MG63 (cell line): ENCODE measurements around the gene TAGLN2. TPM values are rescaled to one million over a fixed set of nuclear protein-coding genes. Genes with fewer than 3 reads are reported as not detected.

ENCODE experiments used
- DNase-seq: peaks from one replicate; pipeline ENCODE4 v3.0.0-alpha.2; 2020
- H3K27me3 ChIP-seq: fragments of 250-450 bp; sonication (Bioruptor Pico); 2 replicates; pipeline ENCODE4 v1.5.1; 2020; ENCODE audit warnings: mild to moderate bottlenecking, moderate library complexity
- H3K36me3 ChIP-seq: fragments of 250-450 bp; sonication (Bioruptor Pico); 2 replicates; pipeline ENCODE4 v1.5.1; 2020; ENCODE audit warnings: mild to moderate bottlenecking, moderate library complexity
- H3K4me3 ChIP-seq: fragments of 250-450 bp; sonication (Bioruptor Pico); 2 replicates; pipeline ENCODE4 v1.5.1; 2020; ENCODE audit warnings: mild to moderate bottlenecking, moderate library complexity
- H3K9me3 ChIP-seq: fragments of 250-450 bp; sonication (Bioruptor Pico); 2 replicates; pipeline ENCODE4 v1.5.1; 2020; ENCODE audit warnings: mild to moderate bottlenecking, moderate library complexity
- total RNA-seq: library from RNA; depleted of rRNA; stranded (reverse); fragments of >200 nt; shearing (Covaris generic); gene quantifications from 2 replicates; pipeline ENCODE4 v1.2.3, GENCODE V29; 2014; ENCODE audit warnings: low replicate concordance

Gene TAGLN2
- total RNA-seq, 1 experiment from 2014 or later: 1,079 TPM

DNA sequence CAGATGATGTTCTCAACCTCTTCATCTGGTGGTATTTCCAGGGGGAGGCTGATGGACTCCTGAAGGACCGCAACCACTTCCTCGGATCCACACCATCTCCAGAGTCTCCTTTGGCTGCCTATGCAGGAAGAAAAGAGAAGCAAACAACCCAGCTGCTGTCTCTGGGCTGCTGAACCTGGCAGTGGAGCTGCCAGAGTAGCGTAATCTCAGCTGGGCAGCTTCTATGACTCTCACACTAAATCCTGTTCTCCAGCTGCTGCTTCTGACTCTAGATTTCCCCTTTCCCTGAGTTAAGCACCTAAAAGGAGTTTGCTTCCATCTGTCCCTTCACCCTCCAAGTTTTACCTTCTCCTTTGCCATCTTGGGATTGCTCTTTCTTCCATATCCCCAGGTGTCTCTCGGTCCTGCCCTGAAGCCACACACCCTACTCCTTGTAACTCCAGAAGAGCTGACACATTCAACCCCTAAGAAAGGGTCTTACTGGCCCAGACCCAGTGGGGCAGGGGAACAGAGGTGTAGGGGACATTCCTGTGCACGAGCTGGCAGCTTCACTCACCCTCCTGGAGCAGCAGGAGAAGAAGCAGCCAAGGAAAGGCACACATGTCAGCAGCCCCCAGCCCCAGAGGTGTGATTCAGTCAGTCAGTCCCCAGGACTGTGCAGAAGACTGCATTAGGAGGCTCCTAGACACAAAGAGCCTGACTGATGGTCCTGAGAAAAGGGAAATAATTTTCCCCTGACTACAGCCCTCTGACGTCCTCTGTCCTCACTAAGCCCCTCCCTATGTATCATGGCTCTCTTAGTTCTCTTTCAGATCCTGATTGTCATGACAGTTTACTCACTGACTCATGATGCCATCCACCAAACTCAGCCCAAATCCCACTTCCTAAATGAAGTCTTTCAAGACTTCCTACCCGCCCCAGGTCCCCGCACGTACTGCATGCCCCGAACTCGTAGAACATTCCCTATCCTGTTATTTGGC, 28.5 kb upstream of the TAGLN2 start, which contains the start of gene SLAMF9:
Gene SLAMF9, minus strand, starts transcription at position 702 of the 980 bp plus-strand sequence. Its CDS starts 100 bp downstream, at position 602.
- H3K36me3 ChIP-seq: no peaks in the 10 kb centered on the region
- H3K27me3 ChIP-seq: no peaks in the 10 kb centered on the region
- H3K4me3 ChIP-seq: no peak within 1 kb of the TSS
- peak; percentile 42 for DNase-seq
- no peaks in the 10 kb centered on the region for H3K9me3 ChIP-seq

DNA sequence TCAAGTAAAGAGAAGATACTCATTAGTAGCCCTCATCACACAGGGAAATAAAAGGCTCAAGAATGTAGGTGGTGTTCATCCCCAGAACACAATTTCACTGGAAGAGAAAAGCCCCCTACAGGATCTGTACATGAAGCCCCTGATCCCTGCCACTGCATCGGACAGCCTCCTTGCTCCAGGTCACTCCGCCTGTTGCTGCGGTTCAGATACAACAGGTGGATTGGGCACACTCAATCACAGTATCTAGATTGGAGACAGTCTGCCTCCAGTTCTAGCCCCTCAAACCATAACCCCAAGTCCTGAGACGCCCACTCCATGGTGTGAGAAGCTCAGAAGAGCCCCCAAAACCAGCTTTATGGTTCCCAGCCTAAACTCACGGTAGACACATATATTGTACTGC, 27.6 kb upstream of the TAGLN2 start:
- no peak for DNase-seq
- H3K27me3 ChIP-seq: no peaks in the 10 kb centered on the region
- no peak overlapping the region for H3K4me3 ChIP-seq
- no peaks in the 10 kb centered on the region for H3K9me3 ChIP-seq
- H3K36me3 ChIP-seq: no peaks in the 10 kb centered on the region

DNA sequence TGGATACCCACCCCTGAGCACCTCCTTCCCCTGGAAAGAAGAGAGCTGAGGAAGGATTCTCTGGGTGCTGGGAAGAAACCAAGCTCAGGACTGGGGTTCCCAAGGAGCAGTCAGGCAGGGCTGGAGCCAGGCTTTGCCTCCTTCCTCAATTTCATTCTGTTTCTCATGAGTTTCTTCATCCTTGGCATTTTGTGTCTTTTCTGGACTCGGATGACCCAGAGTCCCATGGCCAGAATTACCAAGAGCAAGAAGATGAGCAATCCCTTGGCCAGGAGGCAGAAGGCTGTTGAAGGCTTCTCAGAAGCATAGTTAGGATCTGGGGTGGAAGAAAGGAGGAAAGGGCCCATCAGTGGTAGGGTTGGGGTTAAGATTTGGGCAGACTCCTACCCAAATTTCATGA, 26.2 kb upstream of the TAGLN2 start:
- Histone ChIP-seq H3K27me3 (no peaks in the 10 kb centered on the region), H3K9me3 (no peaks in the 10 kb centered on the region), H3K36me3 (no peaks in the 10 kb centered on the region), H3K4me3 (no peak overlapping the region)
- no peak for DNase-seq

- H3K4me3 ChIP-seq: no peak overlapping the region
- no peaks in the 10 kb centered on the region for H3K36me3 ChIP-seq
- no peak for DNase-seq
- H3K27me3 ChIP-seq: no peaks in the 10 kb centered on the region
- no peaks in the 10 kb centered on the region for H3K9me3 ChIP-seq
These were observed 25.7 kb upstream of the TAGLN2 start for GRCh38 chr1:159951016-159951415.

- Histone ChIP-seq H3K27me3 (0 out of 2 replicates have a peak, but pooled peaks cover 7% of the 10 kb centered on the region), H3K9me3 (no peaks in the 10 kb centered on the region), H3K36me3 (no peaks in the 10 kb centered on the region), H3K4me3 (no peak overlapping the region)
- no peak for DNase-seq
These were observed 24.7 kb upstream of the TAGLN2 start for GRCh38 chr1:159949981-159950381.

DNA sequence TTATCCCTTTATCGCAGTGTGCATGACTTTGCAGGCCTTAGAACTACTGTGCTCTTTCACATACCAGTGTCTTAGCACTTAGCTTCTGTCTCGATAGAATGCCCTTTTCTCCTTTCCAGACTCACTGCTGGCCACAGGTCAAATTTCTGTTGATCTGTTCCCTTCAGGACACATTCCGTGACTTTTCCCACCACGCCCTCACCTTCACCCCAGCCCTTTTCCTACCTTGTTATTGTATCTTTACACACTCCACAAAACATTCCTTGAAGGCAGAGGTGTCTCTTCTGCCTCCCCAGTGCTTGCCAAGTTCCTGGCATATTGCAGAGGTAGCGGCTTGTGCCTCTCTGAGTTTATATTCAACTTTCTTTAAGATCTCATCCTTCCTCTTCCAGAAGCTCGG, 23.8 kb upstream of the TAGLN2 start:
- Histone ChIP-seq H3K4me3 (no peak overlapping the region), H3K9me3 (no peaks in the 10 kb centered on the region), H3K36me3 (no peaks in the 10 kb centered on the region), H3K27me3 (0 out of 2 replicates have a peak, but pooled peaks cover 7% of the 10 kb centered on the region)
- DNase-seq: no peak

- H3K36me3 ChIP-seq: no peaks in the 10 kb centered on the region
- no peak overlapping the region for H3K4me3 ChIP-seq
- no peak for DNase-seq
- H3K9me3 ChIP-seq: no peaks in the 10 kb centered on the region
- H3K27me3 ChIP-seq: 0 out of 2 replicates have a peak, but pooled peaks cover 7% of the 10 kb centered on the region
These were observed 22.6 kb upstream of the TAGLN2 start for GRCh38 chr1:159947942-159948341.

DNA sequence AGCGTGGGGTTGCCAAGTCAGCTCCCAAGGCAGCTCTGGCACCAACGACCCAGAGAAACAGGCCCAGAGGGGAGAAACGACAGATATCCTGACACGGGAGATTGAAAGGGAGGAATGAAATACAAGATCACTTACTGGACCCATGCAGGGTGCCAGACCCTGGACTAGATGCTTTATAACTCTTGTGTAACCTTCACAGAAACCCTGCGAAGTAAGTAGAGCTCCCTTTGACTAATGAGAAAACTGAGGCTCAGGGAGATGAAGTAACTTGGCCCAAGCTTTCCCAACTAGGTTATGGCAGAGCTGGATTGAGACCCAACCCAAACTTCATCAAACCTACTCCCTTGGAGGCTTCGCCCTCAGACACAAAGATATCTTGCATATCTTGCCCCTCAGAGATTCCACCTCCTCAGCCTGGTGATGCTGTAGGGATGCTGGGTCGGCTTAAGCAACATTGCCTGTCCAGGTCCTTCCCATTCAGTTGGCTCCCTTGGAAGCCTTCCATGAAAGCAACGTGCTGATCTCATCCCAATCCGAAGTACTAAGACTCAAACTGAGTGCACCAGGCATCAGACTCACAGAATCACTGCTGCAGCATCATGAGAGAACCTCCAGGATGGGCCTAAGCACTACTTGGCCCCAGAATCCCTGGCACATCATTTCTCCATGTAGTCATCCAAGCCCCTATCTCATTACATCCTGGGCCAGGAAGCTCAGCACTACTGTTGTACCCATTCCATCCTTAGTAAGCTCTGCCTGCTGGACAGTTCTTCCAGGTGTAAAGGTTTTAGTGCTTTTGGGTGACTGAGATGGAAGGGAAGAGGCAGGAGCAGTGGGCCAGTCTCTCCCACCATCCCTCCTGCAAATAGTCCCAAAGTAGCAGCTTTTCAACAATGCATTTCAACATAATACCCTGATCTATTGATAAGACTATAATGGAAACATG, 21.2 kb upstream of the TAGLN2 start:
- no peak for DNase-seq
- Histone ChIP-seq H3K4me3 (no peak overlapping the region), H3K27me3 (0 out of 2 replicates have a peak, but pooled peaks cover 7% of the 10 kb centered on the region), H3K9me3 (no peaks in the 10 kb centered on the region), H3K36me3 (no peaks in the 10 kb centered on the region)

DNA sequence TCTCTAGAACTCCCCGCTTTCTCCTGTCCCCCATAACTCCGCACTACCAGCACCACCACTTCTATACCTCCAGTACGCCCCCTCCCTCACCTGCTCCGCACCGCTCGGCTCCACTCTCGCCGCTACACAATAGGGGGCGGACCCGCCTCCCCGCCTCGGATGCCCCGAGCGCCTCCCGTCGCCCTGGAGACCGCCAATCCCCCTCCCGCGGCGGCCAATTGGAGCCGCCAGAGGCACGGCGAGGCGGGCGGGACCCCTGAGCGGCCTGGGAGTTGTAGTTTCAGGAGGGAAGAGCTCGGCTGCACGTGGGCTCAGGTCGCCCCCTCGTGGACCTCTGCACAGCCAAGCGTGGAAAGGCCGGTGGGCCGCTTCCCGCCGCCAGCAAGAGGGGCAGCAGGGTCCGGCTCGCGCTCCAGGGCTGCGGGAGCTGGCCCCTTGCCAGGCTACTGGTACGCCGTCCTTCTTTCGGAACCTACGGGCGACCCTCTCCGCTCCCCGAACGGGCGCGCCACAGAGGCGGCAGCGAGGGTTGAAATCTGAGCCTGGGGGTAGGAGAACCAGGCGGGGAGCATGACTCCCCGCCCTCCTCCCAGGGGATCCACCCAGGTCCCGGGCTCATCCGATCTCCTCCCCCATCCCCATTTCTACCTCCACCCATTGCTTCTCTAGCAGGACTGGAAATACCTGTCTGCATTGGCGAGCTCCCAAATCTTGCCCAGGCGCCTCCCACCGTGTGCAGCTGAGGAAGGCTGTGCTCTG, 20.4 kb upstream of the TAGLN2 start, which contains the start of gene IGSF9:
Gene IGSF9, minus strand, starts transcription at position 131 of the 759 bp plus-strand sequence. CDS start 2,159 bp downstream, outside the sequence.
- DNase-seq: no peak
- Histone ChIP-seq H3K9me3 (no peaks in the 10 kb centered on the region), H3K27me3 (0 out of 2 replicates have a peak, but pooled peaks cover 7% of the 10 kb centered on the region), H3K36me3 (no peaks in the 10 kb centered on the region), H3K4me3 (no peak within 1 kb of the TSS)

DNA sequence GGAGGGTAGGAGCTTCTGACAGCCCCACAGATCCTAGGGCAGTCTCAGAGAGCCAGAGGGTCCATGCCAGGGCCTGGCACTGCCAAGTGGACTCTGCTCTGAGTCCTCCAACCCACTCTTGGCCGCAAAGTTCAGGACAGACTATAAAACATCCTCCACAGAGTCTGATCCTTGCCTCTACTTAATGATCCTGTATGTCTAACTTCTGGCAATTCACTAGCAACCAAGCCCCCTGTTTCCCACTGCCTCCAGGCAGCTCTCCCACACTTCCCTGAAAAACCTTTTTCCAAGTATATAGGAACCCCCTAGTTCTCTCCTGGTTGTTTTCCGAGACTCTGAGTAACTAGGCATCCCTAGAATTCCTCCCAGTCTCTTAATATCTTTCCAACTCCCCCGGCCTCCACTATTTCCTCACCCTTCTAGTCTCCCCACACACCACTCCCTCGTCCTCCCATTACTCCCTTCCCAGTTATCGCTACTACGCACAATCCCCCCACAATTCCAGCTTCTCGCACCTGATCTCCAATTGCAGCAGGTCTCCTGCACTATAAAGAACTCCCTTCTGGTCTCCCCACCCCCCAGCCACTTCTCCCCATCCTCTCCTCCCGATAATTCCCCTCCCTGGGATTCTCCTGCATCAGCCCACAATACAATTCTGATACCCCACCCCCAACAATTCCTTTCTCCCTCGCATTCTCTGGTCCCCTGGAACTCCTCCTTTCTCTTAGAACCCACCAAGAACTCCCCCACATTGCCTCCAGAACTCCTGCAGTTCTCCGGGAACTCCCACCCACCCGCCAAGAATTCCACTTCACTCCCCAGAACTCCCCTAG, 19.5 kb upstream of the TAGLN2 start:
- Histone ChIP-seq H3K36me3 (no peaks in the 10 kb centered on the region), H3K27me3 (0 out of 2 replicates have a peak, but pooled peaks cover 7% of the 10 kb centered on the region), H3K9me3 (no peaks in the 10 kb centered on the region), H3K4me3 (no peak overlapping the region)
- no peak for DNase-seq

DNA sequence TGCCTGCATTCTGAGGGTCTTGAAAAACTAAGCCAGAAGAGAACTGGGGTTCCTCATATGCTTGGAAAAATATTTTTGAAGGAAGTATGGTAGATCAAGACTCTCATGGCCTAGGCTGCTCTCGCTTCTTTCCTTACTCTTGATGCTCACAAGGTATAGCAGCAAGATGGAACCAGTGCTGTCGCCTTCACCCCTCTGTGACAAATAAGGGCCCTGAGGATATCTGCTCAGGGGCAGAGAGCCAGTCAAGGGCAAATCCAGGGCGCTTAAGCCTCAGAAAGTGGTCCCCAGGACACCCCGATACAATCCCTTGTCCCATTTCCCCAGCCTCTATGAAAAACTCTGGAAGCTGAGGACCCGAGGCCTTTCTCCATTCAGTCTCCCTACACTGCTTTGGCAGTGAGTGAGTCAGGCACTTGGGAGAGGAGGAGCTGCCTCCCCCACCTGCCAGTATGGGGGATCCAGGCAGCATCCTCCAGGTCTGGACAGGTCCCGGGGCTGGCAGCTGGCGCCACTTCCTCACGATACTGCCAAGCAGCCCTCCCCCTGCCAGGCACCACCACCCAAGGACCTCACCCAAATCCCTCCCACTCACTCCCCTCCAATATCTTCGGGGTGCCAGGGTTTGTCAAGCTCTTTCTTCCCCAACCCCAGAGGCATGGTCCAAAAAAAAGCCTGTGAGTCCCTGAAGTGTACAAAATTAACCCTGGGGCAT, 18.8 kb upstream of the TAGLN2 start:
- no peak for DNase-seq
- no peaks in the 10 kb centered on the region for H3K9me3 ChIP-seq
- H3K27me3 ChIP-seq: 0 out of 2 replicates have a peak, but pooled peaks cover 7% of the 10 kb centered on the region
- no peak overlapping the region for H3K4me3 ChIP-seq
- H3K36me3 ChIP-seq: no peaks in the 10 kb centered on the region

GRCh38 chr1:159943278-159943640, 18.0 kb upstream of the TAGLN2 start:
- Histone ChIP-seq H3K9me3 (no peaks in the 10 kb centered on the region), H3K27me3 (0 out of 2 replicates have a peak, but pooled peaks cover 7% of the 10 kb centered on the region), H3K36me3 (no peaks in the 10 kb centered on the region), H3K4me3 (no peak overlapping the region)
- DNase-seq: no peak

DNA sequence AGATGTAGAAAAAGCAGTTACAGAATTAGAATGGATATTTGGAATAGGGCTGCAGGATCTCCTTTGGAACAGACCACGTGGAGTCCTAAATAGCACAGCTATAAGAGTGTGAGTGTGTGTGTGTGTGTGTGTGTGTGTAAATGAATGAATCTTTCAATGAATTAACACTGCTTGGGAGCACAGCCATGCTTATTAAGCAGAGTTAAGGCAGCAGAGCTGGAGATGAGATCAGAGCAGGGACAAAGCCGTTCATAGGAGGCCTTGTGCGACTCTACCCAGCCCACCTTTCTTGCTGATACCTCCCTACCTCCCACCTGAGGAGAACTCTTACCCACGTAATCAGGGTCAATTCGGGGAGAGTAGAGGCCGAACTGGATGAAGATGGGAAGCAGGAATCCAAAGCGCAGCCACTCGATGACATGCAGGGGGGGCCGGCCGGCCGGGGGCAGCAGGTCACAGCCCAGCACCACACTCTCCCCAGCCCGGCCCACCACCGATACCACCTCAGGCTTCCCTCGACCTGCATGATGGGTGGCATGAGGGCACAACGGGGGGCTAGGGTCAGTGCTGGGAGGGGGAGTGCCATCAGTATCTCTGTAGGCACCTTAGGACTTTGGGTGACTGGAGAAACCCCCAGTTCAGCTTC, 17.4 kb upstream of the TAGLN2 start:
- H3K36me3 ChIP-seq: no peaks in the 10 kb centered on the region
- no peak overlapping the region for H3K4me3 ChIP-seq
- H3K9me3 ChIP-seq: no peaks in the 10 kb centered on the region
- 0 out of 2 replicates have a peak, but pooled peaks cover 7% of the 10 kb centered on the region for H3K27me3 ChIP-seq
- no peak for DNase-seq
